HepG2 (cell line): ENCODE measurements around the gene AURKA. TPM values are rescaled to one million over a fixed set of nuclear protein-coding genes. Genes with fewer than 3 reads are reported as not detected.

Experiments used
- ADNP ChIP-seq: sonication (generic); formaldehyde crosslinking; IDR thresholded peaks from 2 replicates; pipeline ENCODE4 v1.4.0; 2020; ENCODE audit warnings: missing genetic modification reagents
- CEBPG ChIP-seq: IDR thresholded peaks from 2 replicates; pipeline ENCODE4 v1.6.1; 2016
- CHD2 ChIP-seq: IDR thresholded peaks from 2 replicates; pipeline ENCODE4 v1.6.1; 2011; ENCODE audit warnings: low read depth, low read length, improper control_type of control experiment
- IKZF4 ChIP-seq: sonication (generic); formaldehyde crosslinking; IDR thresholded peaks from 2 replicates; pipeline ENCODE4 v1.5.1; 2020; ENCODE audit warnings: borderline replicate concordance, mild to moderate bottlenecking, low read depth, missing genetic modification reagents; ENCODE audit errors: not compliant biosample characterization
- LCORL ChIP-seq, 2 experiments: fragments of 450-650 bp in 1 of 2; sonication (generic) in 1 of 2; formaldehyde crosslinking in 1 of 2; IDR thresholded peaks; 2 replicates each; pipeline versions ENCODE4 v1.5.0 to v1.6.1; 2017 to 2020; ENCODE audit warnings: antibody characterized with exemption in 1 of 2, missing genetic modification reagents in 1 of 2
- PRPF4 ChIP-seq: fragments of 200-400 bp; formaldehyde crosslinking; IDR thresholded peaks from 2 replicates; pipeline ENCODE4 v1.6.1; 2016; ENCODE audit warnings: low read length, low read depth; ENCODE audit not compliant: poor library complexity, severe bottlenecking
- SMAD9 ChIP-seq: sonication (generic); formaldehyde crosslinking; IDR thresholded peaks from 2 replicates; pipeline ENCODE4 v1.5.1; 2020; ENCODE audit warnings: mild to moderate bottlenecking, missing genetic modification reagents
- SRY ChIP-seq: sonication (generic); formaldehyde crosslinking; IDR thresholded peaks from 2 replicates; pipeline ENCODE4 v1.8.0; 2022; ENCODE audit warnings: mild to moderate bottlenecking, missing genetic modification reagents
- TOPORS ChIP-seq: sonication (generic); formaldehyde crosslinking; IDR thresholded peaks from 2 replicates; pipeline ENCODE4 v1.8.0; 2023; ENCODE audit warnings: mild to moderate bottlenecking, missing genetic modification reagents
- ZBTB7A ChIP-seq: sonication (generic); formaldehyde crosslinking; IDR thresholded peaks from 2 replicates; pipeline ENCODE4 v1.8.0; 2022; ENCODE audit warnings: mild to moderate bottlenecking, missing genetic modification reagents
- ZEB1 ChIP-seq: IDR thresholded peaks from 2 replicates; pipeline ENCODE4 v1.6.1; 2012; ENCODE audit warnings: mild to moderate bottlenecking, low read depth, inconsistent platforms; ENCODE audit not compliant: insufficient replicate concordance
- ZFYVE20 ChIP-seq: sonication (generic); formaldehyde crosslinking; IDR thresholded peaks from 2 replicates; pipeline ENCODE4 v1.8.0; 2023; ENCODE audit warnings: low read depth, mild to moderate bottlenecking, moderate library complexity, missing genetic modification reagents, borderline replicate concordance
- ZMYM2 ChIP-seq: sonication (generic); formaldehyde crosslinking; IDR thresholded peaks from 2 replicates; pipeline ENCODE4 v1.8.0; 2022; ENCODE audit warnings: mild to moderate bottlenecking, missing genetic modification reagents
- ZNF143 ChIP-seq: sonication (generic); formaldehyde crosslinking; IDR thresholded peaks from 2 replicates; pipeline ENCODE4 v1.4.0; 2020; ENCODE audit warnings: missing genetic modification reagents
- ZNF33B ChIP-seq: sonication (generic); formaldehyde crosslinking; IDR thresholded peaks from 2 replicates; pipeline ENCODE4 v1.5.1; 2020; ENCODE audit warnings: mild to moderate bottlenecking, missing genetic modification reagents
- ZNF510 ChIP-seq: sonication (generic); formaldehyde crosslinking; IDR thresholded peaks from 2 replicates; pipeline ENCODE4 v1.4.0; 2020; ENCODE audit warnings: low read depth, mild to moderate bottlenecking, missing genetic modification reagents
- ZNF557 ChIP-seq: sonication (generic); formaldehyde crosslinking; IDR thresholded peaks from 2 replicates; pipeline ENCODE4 v1.4.0; 2020; ENCODE audit warnings: missing genetic modification reagents
- ZNF629 ChIP-seq: sonication (generic); formaldehyde crosslinking; conservative IDR thresholded peaks from 2 replicates; pipeline ENCODE4 v1.5.0; 2020; ENCODE audit warnings: missing genetic modification reagents
- ZNF672 ChIP-seq: sonication (generic); formaldehyde crosslinking; IDR thresholded peaks from 2 replicates; pipeline ENCODE4 v1.8.1; 2022; ENCODE audit warnings: missing genetic modification reagents
- ZNF749 ChIP-seq: sonication (generic); formaldehyde crosslinking; IDR thresholded peaks from 2 replicates; pipeline ENCODE4 v1.8.0; 2022; ENCODE audit warnings: mild to moderate bottlenecking, missing genetic modification reagents, moderate library complexity, borderline replicate concordance
- polyA plus RNA-seq, 8 experiments: library from polyadenylated mRNA; depleted of rRNA in 3 of 8; stranded (reverse) in 7 of 8; unstranded in 1 of 8; fragments of >200 nt; fragmentation: Illumina TruSeq in 4 of 8; extraction: Trizol in 4 of 8; gene quantifications; 2 replicates each; pipeline versions ENCODE4 v1.2.1 to v1.2.3, GENCODE V29; 2011 to 2016; ENCODE audit warnings: low read depth in 4 of 8, missing spikeins in 1 of 8, mixed read lengths in 1 of 8; ENCODE audit not compliant: insufficient read depth in 1 of 8
- total RNA-seq, 5 experiments: library from RNA; depleted of rRNA; stranded (reverse); fragments of >200 nt; fragmentation: Illumina TruSeq; extraction: Trizol; gene quantifications; 2 replicates each; pipeline ENCODE4 v1.2.3, GENCODE V29; 2016; ENCODE audit warnings: low read depth in 1 of 5
- TF ChIP-seq, protein P1 (sequence below): sonication (generic); formaldehyde crosslinking; IDR thresholded peaks from 2 replicates; pipeline ENCODE4 v1.4.0; 2020; ENCODE audit warnings: missing genetic modification reagents
- TF ChIP-seq, protein P2 (sequence below): sonication (generic); formaldehyde crosslinking; IDR thresholded peaks from 2 replicates; pipeline ENCODE4 v1.4.0; 2020; ENCODE audit warnings: missing genetic modification reagents, borderline replicate concordance

The AURKA gene
- total and polyA plus RNA-seq, 2 of the 13 experiments (the other 11 are each of a cell fraction or from before 2014, with no cell fraction given): 96.4 to 224 TPM

DNA sequence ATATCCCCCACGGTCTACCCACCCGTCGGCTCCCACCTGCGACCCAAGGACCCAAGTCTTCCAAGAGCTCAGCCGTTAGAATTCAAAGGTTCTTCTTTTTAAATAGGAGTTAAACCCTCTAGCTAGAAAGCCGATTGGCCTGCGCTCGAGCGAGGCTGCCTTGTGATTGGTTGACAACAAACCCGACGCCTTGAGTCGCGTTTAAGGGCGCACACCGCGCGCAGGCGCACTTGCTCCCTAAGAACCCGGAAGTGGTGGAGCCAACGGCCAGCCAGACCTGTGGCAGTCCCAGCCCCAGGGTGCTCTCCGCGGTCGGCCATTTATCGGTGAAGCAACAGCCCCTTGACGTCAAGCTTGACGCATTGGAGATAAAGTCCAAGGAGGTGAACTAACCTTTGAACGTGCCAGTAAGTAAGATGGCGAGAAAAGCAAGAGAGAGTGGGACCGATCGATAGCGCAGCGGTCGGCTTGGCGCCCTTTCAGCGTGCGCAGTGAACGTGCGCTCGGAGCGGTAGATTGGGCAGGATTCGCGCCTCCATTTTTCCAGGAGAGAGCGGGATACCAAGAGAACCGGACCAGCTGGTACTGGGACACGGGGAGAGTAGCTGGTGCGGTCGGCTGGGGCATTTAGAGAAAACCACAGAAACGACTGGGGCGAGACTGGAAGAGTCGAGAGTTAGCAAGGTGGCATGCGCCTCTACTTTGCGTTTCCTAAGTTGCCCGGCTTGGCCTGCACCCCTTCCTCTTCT, at the start of gene AURKA, which contains the start of gene CSTF1 (continued):
- TF ChIP-seq, protein P1, sequence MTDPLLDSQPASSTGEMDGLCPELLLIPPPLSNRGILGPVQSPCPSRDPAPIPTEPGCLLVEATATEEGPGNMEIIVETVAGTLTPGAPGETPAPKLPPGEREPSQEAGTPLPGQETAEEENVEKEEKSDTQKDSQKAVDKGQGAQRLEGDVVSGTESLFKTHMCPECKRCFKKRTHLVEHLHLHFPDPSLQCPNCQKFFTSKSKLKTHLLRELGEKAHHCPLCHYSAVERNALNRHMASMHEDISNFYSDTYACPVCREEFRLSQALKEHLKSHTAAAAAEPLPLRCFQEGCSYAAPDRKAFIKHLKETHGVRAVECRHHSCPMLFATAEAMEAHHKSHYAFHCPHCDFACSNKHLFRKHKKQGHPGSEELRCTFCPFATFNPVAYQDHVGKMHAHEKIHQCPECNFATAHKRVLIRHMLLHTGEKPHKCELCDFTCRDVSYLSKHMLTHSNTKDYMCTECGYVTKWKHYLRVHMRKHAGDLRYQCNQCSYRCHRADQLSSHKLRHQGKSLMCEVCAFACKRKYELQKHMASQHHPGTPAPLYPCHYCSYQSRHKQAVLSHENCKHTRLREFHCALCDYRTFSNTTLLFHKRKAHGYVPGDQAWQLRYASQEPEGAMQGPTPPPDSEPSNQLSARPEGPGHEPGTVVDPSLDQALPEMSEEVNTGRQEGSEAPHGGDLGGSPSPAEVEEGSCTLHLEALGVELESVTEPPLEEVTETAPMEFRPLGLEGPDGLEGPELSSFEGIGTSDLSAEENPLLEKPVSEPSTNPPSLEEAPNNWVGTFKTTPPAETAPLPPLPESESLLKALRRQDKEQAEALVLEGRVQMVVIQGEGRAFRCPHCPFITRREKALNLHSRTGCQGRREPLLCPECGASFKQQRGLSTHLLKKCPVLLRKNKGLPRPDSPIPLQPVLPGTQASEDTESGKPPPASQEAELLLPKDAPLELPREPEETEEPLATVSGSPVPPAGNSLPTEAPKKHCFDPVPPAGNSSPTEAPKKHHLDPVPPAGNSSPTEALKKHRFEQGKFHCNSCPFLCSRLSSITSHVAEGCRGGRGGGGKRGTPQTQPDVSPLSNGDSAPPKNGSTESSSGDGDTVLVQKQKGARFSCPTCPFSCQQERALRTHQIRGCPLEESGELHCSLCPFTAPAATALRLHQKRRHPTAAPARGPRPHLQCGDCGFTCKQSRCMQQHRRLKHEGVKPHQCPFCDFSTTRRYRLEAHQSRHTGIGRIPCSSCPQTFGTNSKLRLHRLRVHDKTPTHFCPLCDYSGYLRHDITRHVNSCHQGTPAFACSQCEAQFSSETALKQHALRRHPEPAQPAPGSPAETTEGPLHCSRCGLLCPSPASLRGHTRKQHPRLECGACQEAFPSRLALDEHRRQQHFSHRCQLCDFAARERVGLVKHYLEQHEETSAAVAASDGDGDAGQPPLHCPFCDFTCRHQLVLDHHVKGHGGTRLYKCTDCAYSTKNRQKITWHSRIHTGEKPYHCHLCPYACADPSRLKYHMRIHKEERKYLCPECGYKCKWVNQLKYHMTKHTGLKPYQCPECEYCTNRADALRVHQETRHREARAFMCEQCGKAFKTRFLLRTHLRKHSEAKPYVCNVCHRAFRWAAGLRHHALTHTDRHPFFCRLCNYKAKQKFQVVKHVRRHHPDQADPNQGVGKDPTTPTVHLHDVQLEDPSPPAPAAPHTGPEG: peak; percentile 97
- peak; percentile 62 for TF ChIP-seq IKZF4 (CRISPR knock-in tag)
- peak; percentile 100 for TF ChIP-seq ZMYM2 (CRISPR knock-in tag)
- TF ChIP-seq ZNF557 (CRISPR knock-in tag): peak; percentile 96
- TF ChIP-seq ZNF510 (CRISPR knock-in tag): peak; percentile 92
- TF ChIP-seq ZFYVE20 (CRISPR knock-in tag): 0 out of 2 replicates have a peak, but pooled peaks have one; percentile 82
- peak; percentile 93 for TF ChIP-seq SRY (CRISPR knock-in tag)
- TF ChIP-seq ZNF143 (CRISPR knock-in tag): peak; percentile 86
- peak; percentile 94; the same call in 1 of the 2 replicates for TF ChIP-seq ZBTB7A (CRISPR knock-in tag)
- TF ChIP-seq TOPORS (CRISPR knock-in tag): peak; percentile 98
- TF ChIP-seq ZNF749 (CRISPR knock-in tag): peak; percentile 98
- TF ChIP-seq PRPF4: no peak
- peak; percentile 40; the same call in 1 of the 2 replicates for TF ChIP-seq SMAD9
- TF ChIP-seq CEBPG (CRISPR knock-in tag): peak; percentile 100
- TF ChIP-seq, protein P2, sequence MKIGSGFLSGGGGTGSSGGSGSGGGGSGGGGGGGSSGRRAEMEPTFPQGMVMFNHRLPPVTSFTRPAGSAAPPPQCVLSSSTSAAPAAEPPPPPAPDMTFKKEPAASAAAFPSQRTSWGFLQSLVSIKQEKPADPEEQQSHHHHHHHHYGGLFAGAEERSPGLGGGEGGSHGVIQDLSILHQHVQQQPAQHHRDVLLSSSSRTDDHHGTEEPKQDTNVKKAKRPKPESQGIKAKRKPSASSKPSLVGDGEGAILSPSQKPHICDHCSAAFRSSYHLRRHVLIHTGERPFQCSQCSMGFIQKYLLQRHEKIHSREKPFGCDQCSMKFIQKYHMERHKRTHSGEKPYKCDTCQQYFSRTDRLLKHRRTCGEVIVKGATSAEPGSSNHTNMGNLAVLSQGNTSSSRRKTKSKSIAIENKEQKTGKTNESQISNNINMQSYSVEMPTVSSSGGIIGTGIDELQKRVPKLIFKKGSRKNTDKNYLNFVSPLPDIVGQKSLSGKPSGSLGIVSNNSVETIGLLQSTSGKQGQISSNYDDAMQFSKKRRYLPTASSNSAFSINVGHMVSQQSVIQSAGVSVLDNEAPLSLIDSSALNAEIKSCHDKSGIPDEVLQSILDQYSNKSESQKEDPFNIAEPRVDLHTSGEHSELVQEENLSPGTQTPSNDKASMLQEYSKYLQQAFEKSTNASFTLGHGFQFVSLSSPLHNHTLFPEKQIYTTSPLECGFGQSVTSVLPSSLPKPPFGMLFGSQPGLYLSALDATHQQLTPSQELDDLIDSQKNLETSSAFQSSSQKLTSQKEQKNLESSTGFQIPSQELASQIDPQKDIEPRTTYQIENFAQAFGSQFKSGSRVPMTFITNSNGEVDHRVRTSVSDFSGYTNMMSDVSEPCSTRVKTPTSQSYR (CRISPR knock-in tag): peak; percentile 60; the same call in 1 of the 2 replicates
- no peak for TF ChIP-seq ZEB1
- TF ChIP-seq LCORL (IDR thresholded peaks at IDR 0.05): no peak
- peak; percentile 92 for TF ChIP-seq LCORL (CRISPR knock-in tag; IDR thresholded peaks at IDR 0.05)
- peak; percentile 77 for TF ChIP-seq ZNF629 (CRISPR knock-in tag)
- no peak for TF ChIP-seq ZNF33B (CRISPR knock-in tag)
- peak; percentile 66; the same call in 1 of the 2 replicates for TF ChIP-seq ADNP (CRISPR knock-in tag)
- TF ChIP-seq CHD2: no peak
- no peak for TF ChIP-seq ZNF672 (CRISPR knock-in tag)
